ENCODE results near the gene EXOSC7. TPM values are rescaled to one million over a fixed set of nuclear protein-coding genes. Genes with fewer than 3 reads are reported as not detected.

Gene EXOSC7
- total RNA-seq, 2 donors from 2014 or later = 21.0 to 32.1 TPM

Other genes with a start within 250 kb of the EXOSC7 start
- 1 to 10 TPM; 4.0 to 5.0 TPM for gene ZNF501, start 246.6 kb upstream of the EXOSC7 start, total RNA-seq
- 10 to 100 TPM; 26.2 to 27.0 TPM for gene KIAA1143, start 214.6 kb upstream of the EXOSC7 start, total RNA-seq
- 1 to 10 TPM in 1 of 2 donors, under 1 TPM in 1; 0.34 to 1.4 TPM for gene KIF15, start 214.4 kb upstream of the EXOSC7 start, total RNA-seq
- 10 to 100 TPM in 1 of 2 donors, 1 to 10 TPM in 1; 7.4 to 10.4 TPM for gene TMEM42, start 114.3 kb upstream of the EXOSC7 start, total RNA-seq
- not detected for gene TGM4, start 101.6 kb upstream of the EXOSC7 start, total RNA-seq
- gene ZDHHC3, start 70 bp upstream of the EXOSC7 start, total RNA-seq = 10 to 100 TPM; 42.7 to 45.5 TPM
- gene CLEC3B, start 50.1 kb downstream of the EXOSC7 start, total RNA-seq = 100 to 1,000 TPM; 107 to 132 TPM
- gene CDCP1, start 170.1 kb downstream of the EXOSC7 start, total RNA-seq = 1 to 10 TPM in 1 of 2 donors, under 1 TPM in 1; 0.74 to 1.3 TPM